Large intestine (tissue), 3 donors: ENCODE data around the gene ASMT. TPM values are rescaled to one million over a fixed set of nuclear protein-coding genes. Genes with fewer than 3 reads are reported as not detected.

ENCODE experiments used
- DNase-seq, 2 donors: peaks; one replicate each; pipeline versions ENCODE4 v3.0.0 to v3.0.0-alpha.2; 2013
- H3K27ac ChIP-seq: one replicate; pipeline ENCODE4 v1.5.1; 2013; ENCODE audit warnings: low read length
- H3K27me3 ChIP-seq: 2 replicates; pipeline ENCODE4 v1.6.1; 2013; ENCODE audit warnings: low read length; ENCODE audit not compliant: control insufficient read depth, insufficient read depth
- H3K36me3 ChIP-seq: 2 replicates; pipeline ENCODE4 v1.6.1; 2013; ENCODE audit warnings: low read length; ENCODE audit not compliant: control insufficient read depth, insufficient read depth
- H3K4me1 ChIP-seq: one replicate; pipeline ENCODE4 v1.6.1; 2013; ENCODE audit warnings: low read length; ENCODE audit not compliant: control insufficient read depth, insufficient read depth
- H3K4me3 ChIP-seq: one replicate; pipeline ENCODE4 v1.5.1; 2013; ENCODE audit warnings: low read length
- H3K9me3 ChIP-seq: one replicate; pipeline ENCODE4 v1.6.1; 2013; ENCODE audit warnings: mild to moderate bottlenecking, low read depth, low read length, moderate library complexity; ENCODE audit not compliant: control insufficient read depth
- WGBS: methylation state at CpG from one replicate; pipeline ENCODE4 v1.1.5; 2013; ENCODE audit warnings: low lambda C conversion rate; ENCODE audit not compliant: insufficient coverage; 5-methylcytosine and 5-hydroxymethylcytosine counted together
- polyA plus RNA-seq: library from polyadenylated mRNA; unstranded; fragments of 120-200 nt; gene quantifications from one replicate; pipeline ENCODE4 v1.2.1, GENCODE V29; 2013

The ASMT gene
- polyA plus RNA-seq, 1 donor, result not detected

GRCh38 chrX:1589356-1590130, 25.3 kb upstream of the ASMT start:
- Histone ChIP-seq H3K36me3 (peaks cover 14% of the 10 kb centered on the region), H3K9me3 (no peaks in the 10 kb centered on the region), H3K4me1 (peaks cover 9% of the 10 kb centered on the region), H3K27ac (no peak overlapping the region), H3K27me3 (no peaks in the 10 kb centered on the region), H3K4me3 (no peak overlapping the region)
- no CpG with 5 or more reads among the region's 12 CpGs for WGBS
- DNase-seq, result no peak

- peaks cover 9% of the 10 kb centered on the region for H3K4me1 ChIP-seq
- no peaks in the 10 kb centered on the region for H3K27me3 ChIP-seq
- peak; percentile 94 for DNase-seq
- WGBS, result 13% methylated on average over 1 of the region's 66 CpGs
- H3K4me3 ChIP-seq, result peak within 1 kb of the TSS; percentile 82
- no peaks in the 10 kb centered on the region for H3K9me3 ChIP-seq
- H3K36me3 ChIP-seq, result peaks cover 29% of the 10 kb centered on the region
- H3K27ac ChIP-seq, result peak within 1 kb of the TSS; percentile 82
These were observed 23.6 kb upstream of the ASMT start, which contains the start of gene AKAP17A for GRCh38 chrX:1591102-1591862. Gene AKAP17A, plus strand, starts transcription at chrX:1591604. Its CDS starts 1,859 bp downstream, at chrX:1593463.

- Histone ChIP-seq H3K36me3 (peaks cover 34% of the 10 kb centered on the region), H3K27ac (peak overlapping the region; percentile 82), H3K27me3 (no peaks in the 10 kb centered on the region), H3K4me3 (peak overlapping the region; percentile 82), H3K4me1 (peaks cover 9% of the 10 kb centered on the region), H3K9me3 (no peaks in the 10 kb centered on the region)
- whole genome bisulfite sequencing, result no CpG with 5 or more reads among the region's 35 CpGs
- DNase-seq, result peak in 1 of 2 donors; percentile 53
These were observed 22.9 kb upstream of the ASMT start for GRCh38 chrX:1591863-1592469.

- Histone ChIP-seq H3K36me3 (peaks cover 41% of the 10 kb centered on the region), H3K27ac (peak overlapping the region; percentile 82), H3K4me1 (peaks cover 9% of the 10 kb centered on the region), H3K9me3 (no peaks in the 10 kb centered on the region), H3K4me3 (peak overlapping the region; percentile 82), H3K27me3 (no peaks in the 10 kb centered on the region)
- no CpG with 5 or more reads among the region's 28 CpGs for WGBS
- peak in 1 of 2 donors; percentile 67 for DNase-seq
These were observed 22.3 kb upstream of the ASMT start for GRCh38 chrX:1592470-1593142.

GRCh38 chrX:1593286-1594271, 21.3 kb upstream of the ASMT start:
- Histone ChIP-seq H3K4me1 (peaks cover 9% of the 10 kb centered on the region), H3K36me3 (peaks cover 50% of the 10 kb centered on the region), H3K27me3 (no peaks in the 10 kb centered on the region), H3K9me3 (peaks cover 3% of the 10 kb centered on the region), H3K27ac (no peak overlapping the region), H3K4me3 (peak overlapping the region; percentile 82)
- DNase-seq, result no peak
- WGBS, result 90% methylated on average over 2 of the region's 60 CpGs

- peaks cover 20% of the 10 kb centered on the region for H3K9me3 ChIP-seq
- DNase-seq, result no peak
- H3K4me3 ChIP-seq, result no peak overlapping the region
- no CpG with 5 or more reads among the region's 17 CpGs for WGBS
- peaks cover 71% of the 10 kb centered on the region for H3K36me3 ChIP-seq
- H3K27me3 ChIP-seq, result no peaks in the 10 kb centered on the region
- H3K27ac ChIP-seq, result no peak overlapping the region
- H3K4me1 ChIP-seq, result peaks cover 9% of the 10 kb centered on the region
These were observed 19.2 kb upstream of the ASMT start for GRCh38 chrX:1595711-1596060.

- no peaks in the 10 kb centered on the region for H3K27me3 ChIP-seq
- no CpG with 5 or more reads among the region's 30 CpGs for WGBS
- no peak overlapping the region for H3K4me3 ChIP-seq
- H3K36me3 ChIP-seq, result peaks cover 81% of the 10 kb centered on the region
- no peak overlapping the region for H3K27ac ChIP-seq
- DNase-seq, result no peak
- H3K4me1 ChIP-seq, result peaks cover 9% of the 10 kb centered on the region
- H3K9me3 ChIP-seq, result peaks cover 32% of the 10 kb centered on the region
These were observed 18.0 kb upstream of the ASMT start for GRCh38 chrX:1596676-1597344.

- Histone ChIP-seq H3K27ac (no peak overlapping the region), H3K36me3 (peaks cover 88% of the 10 kb centered on the region), H3K9me3 (peaks cover 32% of the 10 kb centered on the region), H3K4me1 (peaks cover 9% of the 10 kb centered on the region), H3K4me3 (no peak overlapping the region), H3K27me3 (no peaks in the 10 kb centered on the region)
- no CpG with 5 or more reads among the region's 25 CpGs for WGBS
- DNase-seq, result no peak
These were observed 17.4 kb upstream of the ASMT start for GRCh38 chrX:1597345-1598020.
